ENCODE results near the gene SLC6A7.

Gene SLC6A7

DNA sequence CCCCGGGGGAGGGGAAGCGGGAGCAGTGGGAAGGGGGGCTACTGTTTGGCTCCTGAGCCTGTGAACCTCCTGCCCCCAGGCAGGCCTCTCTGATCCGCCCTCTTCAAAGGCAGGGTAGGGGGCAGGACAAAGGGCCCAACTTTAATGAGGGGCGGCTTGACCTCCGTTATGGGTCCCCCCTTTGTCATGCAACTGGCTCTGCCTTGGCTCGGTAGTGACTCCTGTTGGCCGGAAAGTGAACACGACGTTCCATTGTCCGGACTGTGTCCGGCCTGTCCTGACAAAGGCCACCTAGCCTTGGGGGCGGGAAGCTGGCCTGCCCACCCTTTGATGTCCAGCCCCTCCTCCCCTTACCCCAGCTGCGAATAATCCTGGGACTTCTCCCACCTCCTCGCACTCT, 22.0 kb upstream of the SLC6A7 start:
- in situ Hi-C loops (cut with HindIII; ENCODE audit: low pct_unique_long_range_greater_than_20kb, low sequenced_read_pairs): no loop called here
- no peak for TF ChIP-seq JUND (IDR thresholded peaks at IDR 0.05; ENCODE audit: low read depth)
- DNase-seq (ENCODE audit: low read depth in 1 of 2, low spot score in 1 of 2): no peak

DNA sequence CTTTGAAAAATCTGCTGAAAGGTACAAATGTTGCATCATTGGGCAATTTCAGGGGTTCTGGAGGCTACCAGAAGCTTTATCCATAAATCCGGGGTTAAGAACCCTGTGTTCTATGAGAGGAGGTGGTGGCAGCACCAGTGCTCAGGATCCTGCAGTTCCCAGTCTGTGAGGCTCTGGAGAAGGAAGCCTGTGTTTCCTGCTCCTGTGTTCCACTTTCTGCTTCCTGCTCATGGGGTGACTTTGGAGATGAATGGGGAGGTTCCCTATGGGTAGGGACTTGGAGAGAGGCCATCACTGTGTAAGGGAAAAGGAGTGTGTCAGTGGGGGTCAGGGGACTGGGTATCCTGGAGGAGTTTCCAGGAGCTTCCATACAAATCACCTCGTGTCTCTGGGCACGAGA, 21.0 kb upstream of the SLC6A7 start:
- no peak for TF ChIP-seq JUND (IDR thresholded peaks at IDR 0.05; ENCODE audit: low read depth)
- DNase-seq (ENCODE audit: low read depth in 1 of 2, low spot score in 1 of 2): no peak
- in situ Hi-C loops (cut with HindIII; ENCODE audit: low pct_unique_long_range_greater_than_20kb, low sequenced_read_pairs): no loop called here

DNA sequence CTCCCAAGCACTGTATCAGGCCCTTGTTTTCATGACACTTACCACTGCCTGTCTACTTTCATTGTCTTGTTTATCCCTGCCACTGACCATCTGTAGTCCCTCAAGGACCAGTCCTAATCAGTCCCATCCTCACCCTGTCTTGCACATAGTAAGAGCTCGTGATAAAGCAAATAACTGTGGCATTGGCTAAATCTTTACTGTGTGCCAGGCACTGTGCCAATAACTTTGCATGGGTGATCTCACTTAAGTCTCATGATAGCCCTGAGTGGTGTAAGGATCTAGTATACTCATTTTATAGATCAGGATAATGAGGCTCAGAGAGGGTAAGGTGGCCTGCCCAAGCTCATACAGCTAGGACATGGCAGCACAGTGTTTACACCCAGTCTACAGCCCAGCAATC, 17.7 kb upstream of the SLC6A7 start:
- no peak for DNase-seq (ENCODE audit: low read depth in 1 of 2, low spot score in 1 of 2)
- in situ Hi-C loops (cut with HindIII; ENCODE audit: low pct_unique_long_range_greater_than_20kb, low sequenced_read_pairs): no loop called here
- TF ChIP-seq JUND (IDR thresholded peaks at IDR 0.05; ENCODE audit: low read depth): no peak

DNA sequence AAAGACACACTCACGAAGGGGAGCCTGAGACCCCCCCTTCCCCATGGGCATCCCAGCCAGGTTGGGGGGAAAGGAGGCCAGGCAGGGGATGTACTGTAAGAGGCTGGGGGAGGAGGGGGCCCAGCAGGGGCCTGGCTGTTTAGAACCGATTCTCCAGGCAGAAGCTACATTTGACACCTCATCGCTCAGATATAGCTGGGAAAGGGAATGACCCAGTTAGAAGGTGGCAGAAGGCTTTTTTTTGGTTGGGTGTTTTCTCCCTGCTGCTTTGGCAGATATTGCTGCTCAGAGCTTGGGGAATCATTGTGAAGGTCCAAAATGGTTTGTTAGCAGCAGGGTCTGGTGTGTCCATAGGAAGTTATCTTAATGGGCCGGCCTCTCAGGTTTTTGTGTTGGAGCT, 17.3 kb upstream of the SLC6A7 start:
- in situ Hi-C loops (cut with HindIII; ENCODE audit: low pct_unique_long_range_greater_than_20kb, low sequenced_read_pairs): no loop called here
- TF ChIP-seq JUND (IDR thresholded peaks at IDR 0.05; ENCODE audit: low read depth): no peak
- no peak for DNase-seq (ENCODE audit: low read depth in 1 of 2, low spot score in 1 of 2)

DNA sequence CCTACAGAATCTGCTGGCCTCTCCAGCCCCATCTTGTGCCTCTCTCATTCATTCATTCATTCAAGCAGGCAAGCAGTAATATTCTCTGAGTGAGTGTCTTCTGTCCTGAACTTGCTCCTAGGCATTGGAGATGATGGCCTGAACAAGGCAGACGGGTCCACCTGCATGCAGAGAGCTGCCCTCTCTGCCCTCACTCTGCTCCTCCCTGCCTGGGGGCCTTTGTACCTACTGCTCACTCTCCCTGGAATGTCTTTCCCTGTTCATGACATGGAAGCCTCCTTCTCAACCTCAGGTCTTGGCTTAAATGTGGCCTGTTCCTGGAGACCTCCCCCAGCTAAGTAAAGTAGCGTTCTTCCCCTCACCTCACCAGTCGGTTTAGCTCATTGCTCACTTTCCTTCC, 16.7 kb upstream of the SLC6A7 start:
- no peak for TF ChIP-seq JUND (IDR thresholded peaks at IDR 0.05; ENCODE audit: low read depth)
- in situ Hi-C loops (cut with HindIII; ENCODE audit: low pct_unique_long_range_greater_than_20kb, low sequenced_read_pairs): no loop called here
- no peak for DNase-seq (ENCODE audit: low read depth in 1 of 2, low spot score in 1 of 2)

DNA sequence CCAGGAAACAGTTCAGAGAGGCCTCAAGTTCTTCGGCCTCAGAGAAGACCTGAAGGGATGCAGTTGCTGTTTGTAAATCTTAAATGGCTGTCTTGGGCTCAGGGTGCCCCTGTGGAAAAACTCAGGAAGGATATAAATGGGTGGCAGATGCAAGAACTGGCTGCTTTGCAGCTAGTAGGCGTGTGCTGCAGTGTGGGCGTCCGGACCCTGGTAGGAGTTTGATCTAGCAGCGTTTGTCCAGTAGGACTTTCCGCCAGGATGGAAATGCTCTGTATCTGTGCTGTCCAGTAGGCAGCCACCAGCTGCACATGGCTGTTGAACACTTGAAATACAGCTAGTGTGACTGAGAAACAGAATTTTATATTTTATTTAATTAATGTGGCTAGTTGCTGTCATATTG, 15.6 kb upstream of the SLC6A7 start:
- in situ Hi-C loops (cut with HindIII; ENCODE audit: low pct_unique_long_range_greater_than_20kb, low sequenced_read_pairs): no loop called here
- no peak for DNase-seq (ENCODE audit: low read depth in 1 of 2, low spot score in 1 of 2)
- TF ChIP-seq JUND (IDR thresholded peaks at IDR 0.05; ENCODE audit: low read depth): no peak

DNA sequence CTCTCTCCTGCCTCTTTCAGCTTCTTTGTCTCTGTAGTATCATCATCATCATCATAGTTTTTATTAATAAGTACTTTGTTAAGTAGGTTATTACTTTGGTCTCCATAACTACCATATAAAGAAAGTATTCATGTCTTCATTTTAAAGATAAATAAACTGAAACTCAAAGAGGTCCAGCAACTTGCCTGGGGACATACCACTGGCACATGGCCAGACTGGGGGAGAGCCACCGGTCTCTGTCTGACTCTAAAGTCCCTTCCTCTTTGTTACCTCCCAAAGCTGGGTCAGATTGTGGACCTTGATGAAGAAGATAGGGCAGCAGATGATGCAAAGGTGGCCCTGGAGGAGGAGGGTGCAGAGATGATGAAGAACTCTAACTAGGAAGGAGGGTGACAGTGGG, 14.8 kb upstream of the SLC6A7 start:
- TF ChIP-seq JUND (IDR thresholded peaks at IDR 0.05; ENCODE audit: low read depth): no peak
- DNase-seq (ENCODE audit: low read depth in 1 of 2, low spot score in 1 of 2): no peak
- in situ Hi-C loops (cut with HindIII; ENCODE audit: low pct_unique_long_range_greater_than_20kb, low sequenced_read_pairs): no loop called here

DNA sequence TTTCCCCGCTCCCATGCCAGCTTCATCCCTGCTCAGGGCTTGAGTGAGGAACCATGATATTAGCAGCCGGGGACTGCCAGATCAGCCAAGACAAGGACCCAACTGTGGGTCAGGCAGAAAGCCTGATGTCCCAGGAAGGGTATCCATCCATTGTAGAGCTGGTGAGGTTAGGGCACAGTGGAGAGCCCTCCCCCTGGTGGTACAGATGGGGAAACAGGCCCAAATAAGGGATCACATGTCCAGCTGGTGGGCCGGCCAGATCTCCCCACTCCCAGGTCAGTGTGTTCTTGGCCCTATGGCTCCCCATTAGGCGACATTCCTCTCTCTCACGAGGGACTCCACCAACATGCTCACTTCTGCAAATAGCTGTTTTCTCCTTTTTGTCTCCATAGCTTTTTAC, 14.3 kb upstream of the SLC6A7 start:
- DNase-seq (ENCODE audit: low read depth in 1 of 2, low spot score in 1 of 2): peak in 1 of 2 experiments; percentile 44
- in situ Hi-C loops (cut with HindIII; ENCODE audit: low pct_unique_long_range_greater_than_20kb, low sequenced_read_pairs): no loop called here
- TF ChIP-seq JUND (IDR thresholded peaks at IDR 0.05; ENCODE audit: low read depth): no peak

DNA sequence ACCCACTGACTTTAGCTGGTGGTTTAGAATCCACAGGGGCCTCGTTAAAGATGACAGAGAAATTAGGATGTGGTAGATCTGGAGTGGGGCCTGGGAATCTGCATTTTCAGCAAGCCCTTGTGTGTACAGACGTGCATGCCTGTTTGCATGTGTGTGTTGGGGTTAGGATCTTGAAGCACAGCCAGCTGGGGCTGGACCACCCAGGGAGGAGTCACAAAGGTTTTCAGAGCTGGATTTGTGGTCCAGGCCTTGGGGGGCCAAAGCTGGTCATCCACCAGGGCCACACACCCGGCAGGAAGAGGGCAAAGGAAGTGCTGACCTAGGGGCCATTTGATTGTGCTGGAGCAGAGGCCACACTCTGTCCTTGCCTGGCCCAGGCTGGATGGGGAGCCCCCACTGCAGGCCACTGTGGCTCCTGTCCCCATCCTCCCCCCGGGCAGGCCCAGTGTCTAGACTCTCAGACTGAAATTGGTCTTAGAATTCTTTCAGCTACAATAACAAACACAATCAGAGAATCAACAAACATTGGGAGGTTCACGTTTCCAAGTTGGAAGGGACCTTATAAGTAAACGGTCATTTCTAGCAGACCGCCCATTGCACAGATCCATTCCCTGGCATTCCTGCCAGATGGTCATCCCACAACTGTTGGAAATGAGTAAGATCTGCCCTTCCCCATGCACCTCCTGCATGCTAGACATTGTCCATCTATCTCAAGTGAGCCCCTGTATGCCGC, 13.0 kb upstream of the SLC6A7 start:
- no peak for TF ChIP-seq JUND (IDR thresholded peaks at IDR 0.05; ENCODE audit: low read depth)
- no peak for DNase-seq (ENCODE audit: low read depth in 1 of 2, low spot score in 1 of 2)
- in situ Hi-C loops (cut with HindIII; ENCODE audit: low pct_unique_long_range_greater_than_20kb, low sequenced_read_pairs): no loop called here

DNA sequence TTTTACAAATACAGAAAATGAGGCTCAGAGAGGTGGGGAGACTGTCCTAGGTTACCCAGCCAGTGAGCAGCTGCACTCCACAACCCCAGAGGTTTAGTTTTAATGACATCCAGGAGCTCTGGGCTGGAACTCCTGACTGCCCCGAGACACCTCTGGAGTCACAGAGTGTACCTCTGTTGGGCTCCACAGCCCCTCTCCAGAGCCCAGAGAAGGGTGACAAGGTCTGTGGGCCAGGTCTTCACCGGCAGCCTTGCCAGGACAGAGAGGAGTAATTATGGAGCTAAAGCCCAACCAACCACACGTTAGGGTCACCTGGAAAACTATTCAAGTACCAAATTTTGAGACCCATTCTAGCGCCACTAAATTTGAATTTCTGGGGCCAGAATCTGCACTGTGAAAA, 12.1 kb upstream of the SLC6A7 start:
- in situ Hi-C loops (cut with HindIII; ENCODE audit: low pct_unique_long_range_greater_than_20kb, low sequenced_read_pairs): no loop called here
- no peak for TF ChIP-seq JUND (IDR thresholded peaks at IDR 0.05; ENCODE audit: low read depth)
- no peak for DNase-seq (ENCODE audit: low read depth in 1 of 2, low spot score in 1 of 2)

DNA sequence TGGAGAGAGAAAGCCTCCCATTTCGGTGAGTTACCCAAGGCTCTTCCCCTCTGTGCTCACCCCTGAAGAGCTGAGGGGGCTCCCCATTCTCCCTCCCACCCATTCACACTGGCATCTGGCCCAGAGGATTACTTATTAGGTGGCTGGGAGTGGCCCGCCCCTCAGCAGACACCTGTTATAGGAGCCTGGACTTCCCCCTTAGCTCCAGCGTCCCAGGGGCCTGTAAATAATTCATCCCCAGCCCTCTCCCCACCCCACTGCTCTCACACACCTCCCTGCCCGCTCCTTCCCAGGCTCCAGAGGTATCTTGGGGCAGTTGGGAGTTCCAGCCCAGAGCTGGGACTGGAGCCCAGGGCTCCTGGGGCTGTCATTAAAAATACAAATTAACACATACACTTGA, 11.6 kb upstream of the SLC6A7 start:
- in situ Hi-C loops (cut with HindIII; ENCODE audit: low pct_unique_long_range_greater_than_20kb, low sequenced_read_pairs): no loop called here
- no peak for TF ChIP-seq JUND (IDR thresholded peaks at IDR 0.05; ENCODE audit: low read depth)
- no peak for DNase-seq (ENCODE audit: low read depth in 1 of 2, low spot score in 1 of 2)

DNA sequence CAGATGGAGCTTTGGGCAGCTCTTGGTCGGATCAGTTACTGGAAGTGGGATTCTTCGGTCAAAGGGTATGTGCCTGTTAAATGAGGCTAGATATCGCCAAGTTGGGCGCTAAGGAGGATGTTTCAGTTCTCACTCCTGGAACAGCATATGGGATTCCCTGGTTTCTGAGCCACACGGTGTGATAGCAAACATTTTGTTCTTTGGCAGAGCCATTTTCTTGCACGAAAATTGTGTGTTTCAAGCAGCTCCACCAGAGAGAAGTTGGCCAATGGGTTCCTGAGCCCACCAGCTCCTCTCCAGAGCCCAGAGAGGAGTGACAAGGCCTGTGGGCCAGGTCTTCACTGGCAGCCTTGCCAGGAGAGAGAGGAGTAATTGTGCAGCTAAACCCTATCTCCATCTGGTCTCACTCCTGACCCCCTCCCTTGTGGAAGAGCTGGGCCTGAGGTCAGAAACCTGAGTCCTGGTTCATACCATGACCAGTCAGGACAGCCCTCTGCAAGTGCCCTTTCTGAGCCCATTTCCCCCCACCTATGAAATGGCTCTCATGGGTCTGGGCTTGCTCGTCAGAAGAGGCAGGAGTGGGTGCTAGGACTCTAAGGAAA, 10.7 kb upstream of the SLC6A7 start:
- TF ChIP-seq JUND (IDR thresholded peaks at IDR 0.05; ENCODE audit: low read depth): no peak
- in situ Hi-C loops (cut with HindIII; ENCODE audit: low pct_unique_long_range_greater_than_20kb, low sequenced_read_pairs): no loop called here
- DNase-seq (ENCODE audit: low read depth in 1 of 2, low spot score in 1 of 2): no peak

DNA sequence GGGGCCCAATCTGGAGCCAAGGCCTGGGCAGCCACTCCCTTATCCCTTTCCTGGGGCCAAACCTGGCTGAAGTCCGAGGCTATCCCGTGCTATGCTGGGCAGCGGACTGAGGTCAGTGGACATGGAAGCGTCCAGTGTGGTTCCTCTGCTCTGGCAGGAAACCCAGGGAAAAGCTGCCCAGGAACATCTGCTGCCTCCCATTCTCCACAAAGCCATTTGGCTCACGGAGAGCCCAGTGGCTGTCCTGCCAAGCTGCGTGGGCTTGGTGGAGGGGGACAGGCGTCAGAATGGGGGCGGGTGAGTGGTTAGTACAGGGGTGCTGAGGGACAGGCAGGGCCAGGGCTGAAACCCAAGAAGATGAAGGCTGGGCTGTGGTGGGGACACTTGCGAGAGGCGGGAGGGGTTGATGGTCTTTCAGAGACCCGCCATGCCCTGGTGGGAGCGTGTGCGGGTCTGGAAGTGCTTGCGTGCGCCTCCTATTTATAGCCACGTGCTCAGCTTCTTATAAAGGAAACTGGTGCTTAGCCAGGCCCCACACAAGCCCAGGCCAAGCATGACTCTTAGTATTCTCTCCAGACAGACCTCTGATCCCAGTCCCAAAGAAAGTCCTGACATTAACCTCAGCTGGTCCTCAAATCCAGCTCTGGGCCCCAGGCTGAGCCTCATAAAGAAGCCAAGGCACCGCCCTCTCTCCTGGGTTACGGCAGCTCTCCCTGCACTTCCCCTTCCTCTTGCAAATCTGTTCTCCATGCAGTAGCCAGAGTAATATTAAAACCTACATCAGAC, 9.4 kb upstream of the SLC6A7 start:
- no peak for DNase-seq (ENCODE audit: low read depth in 1 of 2, low spot score in 1 of 2)
- in situ Hi-C loops (cut with HindIII; ENCODE audit: low pct_unique_long_range_greater_than_20kb, low sequenced_read_pairs): no loop called here
- TF ChIP-seq JUND (IDR thresholded peaks at IDR 0.05; ENCODE audit: low read depth): no peak

All from T47D (cell line).